ENCODE measurements around the gene CDC42BPB.

DNA sequence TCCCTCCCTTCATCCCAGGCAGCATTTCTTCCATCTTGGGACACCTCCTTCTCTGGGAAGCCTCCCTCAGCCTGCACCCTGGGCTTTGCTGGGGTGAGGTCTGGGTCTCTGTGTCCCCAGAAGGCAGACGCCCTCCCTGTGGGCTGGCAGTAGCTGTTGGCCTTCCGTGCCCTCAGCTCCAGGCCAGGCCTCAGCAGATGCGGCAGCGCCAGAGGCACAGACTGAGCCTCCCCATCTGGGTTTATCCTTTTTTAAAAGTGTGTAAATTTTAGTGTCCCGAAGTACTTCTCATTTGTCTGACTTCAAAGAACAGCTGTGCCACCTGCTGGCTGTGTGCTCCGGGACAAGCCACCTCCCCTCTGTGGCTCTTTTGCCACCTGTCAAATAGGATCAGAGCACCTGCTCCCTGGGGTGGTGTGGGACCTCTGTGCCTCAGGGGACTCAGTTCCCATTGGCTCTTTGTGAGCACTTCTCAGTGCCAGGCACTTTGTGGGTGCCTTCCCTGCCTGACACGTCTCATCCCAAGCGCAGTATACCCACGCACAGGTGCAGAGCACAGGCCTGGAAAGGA, 48.3 kb upstream of the CDC42BPB start:
- TF ChIP-seq, protein P1, sequence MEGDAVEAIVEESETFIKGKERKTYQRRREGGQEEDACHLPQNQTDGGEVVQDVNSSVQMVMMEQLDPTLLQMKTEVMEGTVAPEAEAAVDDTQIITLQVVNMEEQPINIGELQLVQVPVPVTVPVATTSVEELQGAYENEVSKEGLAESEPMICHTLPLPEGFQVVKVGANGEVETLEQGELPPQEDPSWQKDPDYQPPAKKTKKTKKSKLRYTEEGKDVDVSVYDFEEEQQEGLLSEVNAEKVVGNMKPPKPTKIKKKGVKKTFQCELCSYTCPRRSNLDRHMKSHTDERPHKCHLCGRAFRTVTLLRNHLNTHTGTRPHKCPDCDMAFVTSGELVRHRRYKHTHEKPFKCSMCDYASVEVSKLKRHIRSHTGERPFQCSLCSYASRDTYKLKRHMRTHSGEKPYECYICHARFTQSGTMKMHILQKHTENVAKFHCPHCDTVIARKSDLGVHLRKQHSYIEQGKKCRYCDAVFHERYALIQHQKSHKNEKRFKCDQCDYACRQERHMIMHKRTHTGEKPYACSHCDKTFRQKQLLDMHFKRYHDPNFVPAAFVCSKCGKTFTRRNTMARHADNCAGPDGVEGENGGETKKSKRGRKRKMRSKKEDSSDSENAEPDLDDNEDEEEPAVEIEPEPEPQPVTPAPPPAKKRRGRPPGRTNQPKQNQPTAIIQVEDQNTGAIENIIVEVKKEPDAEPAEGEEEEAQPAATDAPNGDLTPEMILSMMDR (IDR thresholded peaks at IDR 0.05): no peak
- TF ChIP-seq, protein P2, sequence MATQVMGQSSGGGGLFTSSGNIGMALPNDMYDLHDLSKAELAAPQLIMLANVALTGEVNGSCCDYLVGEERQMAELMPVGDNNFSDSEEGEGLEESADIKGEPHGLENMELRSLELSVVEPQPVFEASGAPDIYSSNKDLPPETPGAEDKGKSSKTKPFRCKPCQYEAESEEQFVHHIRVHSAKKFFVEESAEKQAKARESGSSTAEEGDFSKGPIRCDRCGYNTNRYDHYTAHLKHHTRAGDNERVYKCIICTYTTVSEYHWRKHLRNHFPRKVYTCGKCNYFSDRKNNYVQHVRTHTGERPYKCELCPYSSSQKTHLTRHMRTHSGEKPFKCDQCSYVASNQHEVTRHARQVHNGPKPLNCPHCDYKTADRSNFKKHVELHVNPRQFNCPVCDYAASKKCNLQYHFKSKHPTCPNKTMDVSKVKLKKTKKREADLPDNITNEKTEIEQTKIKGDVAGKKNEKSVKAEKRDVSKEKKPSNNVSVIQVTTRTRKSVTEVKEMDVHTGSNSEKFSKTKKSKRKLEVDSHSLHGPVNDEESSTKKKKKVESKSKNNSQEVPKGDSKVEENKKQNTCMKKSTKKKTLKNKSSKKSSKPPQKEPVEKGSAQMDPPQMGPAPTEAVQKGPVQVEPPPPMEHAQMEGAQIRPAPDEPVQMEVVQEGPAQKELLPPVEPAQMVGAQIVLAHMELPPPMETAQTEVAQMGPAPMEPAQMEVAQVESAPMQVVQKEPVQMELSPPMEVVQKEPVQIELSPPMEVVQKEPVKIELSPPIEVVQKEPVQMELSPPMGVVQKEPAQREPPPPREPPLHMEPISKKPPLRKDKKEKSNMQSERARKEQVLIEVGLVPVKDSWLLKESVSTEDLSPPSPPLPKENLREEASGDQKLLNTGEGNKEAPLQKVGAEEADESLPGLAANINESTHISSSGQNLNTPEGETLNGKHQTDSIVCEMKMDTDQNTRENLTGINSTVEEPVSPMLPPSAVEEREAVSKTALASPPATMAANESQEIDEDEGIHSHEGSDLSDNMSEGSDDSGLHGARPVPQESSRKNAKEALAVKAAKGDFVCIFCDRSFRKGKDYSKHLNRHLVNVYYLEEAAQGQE (IDR thresholded peaks at IDR 0.05; ENCODE audit: insufficient read depth in 1 of 2, low read depth in 2 of 2, low read length in 1 of 2): no peak

Measured in Panc1 (cell line).